A673 (cell line): ENCODE data around the gene STARD3NL.

ENCODE experiments used
- EZH2 ChIP-seq: fragments of 200-600 bp; sonication (generic); IDR thresholded peaks from 2 replicates; pipeline ENCODE4 v1.6.1; 2017; ENCODE audit warnings: borderline replicate concordance, low read depth, mild to moderate bottlenecking, mixed read lengths, antibody characterized with exemption, low read length; ENCODE audit not compliant: poor library complexity, severe bottlenecking
- TF ChIP-seq, protein P1 (sequence below): fragments of 300-800, 200-600 bp; sonication (generic); conservative IDR thresholded peaks from 2 replicates; pipeline ENCODE4 v1.5.1; 2017; ENCODE audit warnings: low read depth, mild to moderate bottlenecking, antibody characterized with exemption, low read length, moderate library complexity, mixed read lengths

DNA sequence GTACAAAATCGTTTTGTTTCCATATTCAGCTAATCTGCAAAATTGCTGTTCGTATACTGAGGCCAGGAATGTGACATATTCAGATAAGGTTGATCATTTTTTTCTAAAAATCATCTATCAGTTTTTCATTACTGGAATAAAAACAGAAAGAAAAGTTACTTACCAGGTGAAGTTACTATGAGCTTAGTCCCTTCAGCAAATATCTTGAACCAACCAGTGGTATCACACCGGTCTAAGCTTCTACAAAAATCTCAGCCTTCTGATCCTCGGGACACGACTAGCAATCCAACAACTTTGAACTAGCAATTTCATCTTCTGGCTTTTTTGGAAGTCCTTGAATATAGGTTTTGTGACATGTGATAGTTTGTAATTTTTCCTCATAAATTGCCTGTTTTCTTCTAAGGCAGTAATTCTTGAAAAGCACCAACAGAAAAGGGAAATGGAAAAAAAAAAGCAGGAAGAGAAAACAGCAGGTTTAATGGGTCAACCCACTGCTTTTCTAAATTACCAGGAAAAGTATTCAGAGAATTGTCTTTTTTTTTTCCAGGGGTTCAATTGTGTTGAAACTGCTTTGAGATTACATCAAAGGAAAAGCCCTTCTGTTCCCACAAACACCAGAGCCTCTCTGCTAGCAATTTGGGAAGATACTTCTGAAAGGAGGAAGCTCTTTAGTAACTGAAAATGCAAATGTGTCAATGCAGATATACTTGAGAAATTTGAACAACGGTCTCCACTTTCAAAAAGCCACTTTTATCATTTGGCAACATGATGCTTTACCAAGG, 98.2 kb downstream of the STARD3NL start:
- TF ChIP-seq, protein P1, sequence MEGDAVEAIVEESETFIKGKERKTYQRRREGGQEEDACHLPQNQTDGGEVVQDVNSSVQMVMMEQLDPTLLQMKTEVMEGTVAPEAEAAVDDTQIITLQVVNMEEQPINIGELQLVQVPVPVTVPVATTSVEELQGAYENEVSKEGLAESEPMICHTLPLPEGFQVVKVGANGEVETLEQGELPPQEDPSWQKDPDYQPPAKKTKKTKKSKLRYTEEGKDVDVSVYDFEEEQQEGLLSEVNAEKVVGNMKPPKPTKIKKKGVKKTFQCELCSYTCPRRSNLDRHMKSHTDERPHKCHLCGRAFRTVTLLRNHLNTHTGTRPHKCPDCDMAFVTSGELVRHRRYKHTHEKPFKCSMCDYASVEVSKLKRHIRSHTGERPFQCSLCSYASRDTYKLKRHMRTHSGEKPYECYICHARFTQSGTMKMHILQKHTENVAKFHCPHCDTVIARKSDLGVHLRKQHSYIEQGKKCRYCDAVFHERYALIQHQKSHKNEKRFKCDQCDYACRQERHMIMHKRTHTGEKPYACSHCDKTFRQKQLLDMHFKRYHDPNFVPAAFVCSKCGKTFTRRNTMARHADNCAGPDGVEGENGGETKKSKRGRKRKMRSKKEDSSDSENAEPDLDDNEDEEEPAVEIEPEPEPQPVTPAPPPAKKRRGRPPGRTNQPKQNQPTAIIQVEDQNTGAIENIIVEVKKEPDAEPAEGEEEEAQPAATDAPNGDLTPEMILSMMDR: no peak
- no peak for TF ChIP-seq EZH2
